HG03064 (cell line): ENCODE measurements around the gene LDAH.
"Not testable (repeated sequence)": the region's sequence is repeated elsewhere in the genome, so short reads cannot be mapped to it uniquely, and the experiment has no call there.

Source experiments
- ATAC-seq: cut with Tn5 transposase; IDR thresholded peaks from one replicate; pipeline ENCODE4 v1.9.1; 2021; ENCODE audit warnings: low read depth; ENCODE audit not compliant: unreplicated experiment

LDAH gene

GRCh38 chr2:20725782-20726181 is 97.1 kb downstream of the LDAH start:
- ATAC-seq = no peak

GRCh38 chr2:20724500-20725053 is 98.3 kb downstream of the LDAH start:
- no peak for ATAC-seq

- ATAC-seq = no peak
Observed at GRCh38 chr2:20723543-20723942, 99.4 kb downstream of the LDAH start.

- ATAC-seq = no peak
Observed at GRCh38 chr2:20722592-20723240, 100.2 kb downstream of the LDAH start.

- ATAC-seq = no peak
Observed at GRCh38 chr2:20717641-20718040, 105.3 kb downstream of the LDAH start.

GRCh38 chr2:20716164-20716563 is 106.7 kb downstream of the LDAH start:
- not testable (repeated sequence) for ATAC-seq

- not testable (repeated sequence) for ATAC-seq
Observed at GRCh38 chr2:20714412-20714811, 108.5 kb downstream of the LDAH start.

- not testable (repeated sequence) for ATAC-seq
Observed at GRCh38 chr2:20713585-20713984, 109.3 kb downstream of the LDAH start.

GRCh38 chr2:20711641-20712040 is 111.3 kb downstream of the LDAH start:
- not testable (repeated sequence) for ATAC-seq

- ATAC-seq = no peak
Observed at GRCh38 chr2:20707601-20708000, 115.3 kb downstream of the LDAH start.

- ATAC-seq = no peak
Observed at GRCh38 chr2:20706786-20707185, 116.1 kb downstream of the LDAH start.

- ATAC-seq = no peak
Observed at GRCh38 chr2:20706217-20706616, 116.7 kb downstream of the LDAH start.

GRCh38 chr2:20704886-20705285 is 118.0 kb downstream of the LDAH start:
- no peak for ATAC-seq

- ATAC-seq = no peak
Observed at GRCh38 chr2:20702563-20702962, 120.3 kb downstream of the LDAH start.

- peak; percentile 53 for ATAC-seq
Observed at GRCh38 chr2:20698916-20699613, 123.8 kb downstream of the LDAH start.

- ATAC-seq = no peak
Observed at GRCh38 chr2:20697322-20697934, 125.5 kb downstream of the LDAH start.

- ATAC-seq = no peak
Observed at GRCh38 chr2:20696366-20696765, 126.5 kb downstream of the LDAH start.

- ATAC-seq = no peak
Observed at GRCh38 chr2:20693317-20693716, 129.6 kb downstream of the LDAH start.

GRCh38 chr2:20692081-20692480 is 130.8 kb downstream of the LDAH start:
- ATAC-seq = no peak

- no peak for ATAC-seq
Observed at GRCh38 chr2:20691076-20691734, 131.7 kb downstream of the LDAH start.
